GM19351 (cell line): ENCODE measurements around the gene MAOA.
"Not testable (repeated sequence)": the region's sequence is repeated elsewhere in the genome, so short reads cannot be mapped to it uniquely, and the experiment has no call there.

ENCODE experiments used
- ATAC-seq: cut with Tn5 transposase; IDR thresholded peaks from one replicate; pipeline ENCODE4 v1.9.1; 2021; ENCODE audit warnings: mild to moderate bottlenecking, moderate library complexity; ENCODE audit not compliant: unreplicated experiment

Gene MAOA

GRCh38 chrX:43707812-43708548, 51.9 kb downstream of the MAOA start:
- ATAC-seq, result no peak

- no peak for ATAC-seq
Measured at GRCh38 chrX:43716144-43716543, 60.0 kb downstream of the MAOA start.

DNA sequence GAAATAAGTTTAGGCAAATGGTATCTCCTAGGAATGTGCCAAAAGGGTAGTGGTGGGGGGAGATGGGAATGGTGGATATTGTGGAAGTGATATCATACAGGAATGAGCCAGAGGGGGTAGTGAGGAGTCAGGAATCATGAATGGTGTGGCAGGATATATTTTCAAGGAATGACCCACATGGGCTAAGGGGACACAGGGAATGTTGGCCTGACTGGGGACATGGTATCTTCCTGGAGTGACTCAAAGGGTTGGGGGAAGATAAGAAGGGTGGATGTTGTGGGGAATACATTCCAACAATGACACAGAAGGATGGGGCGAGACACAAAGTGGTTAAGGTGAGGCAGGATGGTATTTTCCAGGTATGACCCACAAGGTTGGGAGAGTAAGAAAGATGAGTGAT, 60.6 kb downstream of the MAOA start:
- no peak for ATAC-seq

GRCh38 chrX:43717161-43717560, 61.1 kb downstream of the MAOA start:
- ATAC-seq, result no peak

DNA sequence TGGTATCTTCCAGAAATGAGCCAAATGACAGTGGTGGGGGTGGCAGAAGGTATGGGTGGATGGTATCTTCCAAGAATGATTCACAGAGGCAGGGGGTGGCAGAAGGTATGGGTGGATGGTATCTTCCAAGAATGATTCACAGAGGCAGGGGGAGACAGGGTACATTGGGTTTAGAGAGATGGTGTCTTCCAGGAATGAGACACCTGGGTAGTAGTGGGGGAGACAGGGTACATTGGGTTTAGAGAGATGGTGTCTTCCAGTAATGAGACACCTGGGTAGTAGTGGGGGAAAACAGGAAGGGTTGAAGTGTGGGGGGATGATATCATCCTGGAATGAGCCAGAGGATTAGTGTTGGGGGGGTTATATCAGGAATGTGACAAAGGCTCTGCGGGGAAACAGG, 62.0 kb downstream of the MAOA start:
- no peak for ATAC-seq

DNA sequence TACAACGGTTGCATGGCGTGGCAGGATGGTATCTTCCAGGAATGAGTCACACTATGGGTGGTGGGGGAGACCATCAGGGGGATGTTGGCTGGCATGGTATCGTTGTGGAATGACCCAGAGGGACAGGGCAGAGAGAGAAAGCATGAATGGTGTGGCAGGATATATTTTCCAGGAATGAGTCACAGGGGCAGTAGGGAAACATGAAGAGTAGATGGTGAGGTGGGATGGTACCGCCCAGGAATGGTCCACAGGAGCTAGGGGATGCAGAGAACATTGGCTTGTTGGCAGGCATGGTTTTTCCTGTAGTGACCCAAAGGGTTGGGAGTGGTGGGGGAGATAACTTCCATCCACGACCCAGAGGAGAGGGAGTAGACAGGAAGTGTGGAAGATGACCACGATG, 62.4 kb downstream of the MAOA start:
- no peak for ATAC-seq

GRCh38 chrX:43718956-43719355, 62.9 kb downstream of the MAOA start:
- ATAC-seq, result no peak

DNA sequence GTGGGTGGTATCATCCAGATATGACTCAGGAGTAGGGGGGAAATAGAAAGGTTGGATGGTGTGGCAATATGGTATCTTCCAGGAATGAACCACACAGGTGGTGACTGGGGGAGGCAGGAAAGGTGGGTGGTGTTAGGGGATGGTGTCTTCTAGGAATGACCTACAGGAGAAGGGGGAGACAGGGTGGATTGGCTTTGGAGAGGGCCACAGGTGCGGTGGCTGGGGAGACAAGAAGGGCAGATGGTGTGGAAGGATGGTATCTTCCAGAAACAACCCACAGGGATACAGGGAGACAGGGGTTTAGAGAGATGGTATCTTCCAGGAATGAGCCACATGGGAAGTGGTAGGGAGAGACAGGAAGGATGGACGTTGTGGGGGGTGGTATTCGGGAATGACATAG, 64.0 kb downstream of the MAOA start:
- no peak for ATAC-seq

- no peak for ATAC-seq
Measured at GRCh38 chrX:43720961-43721360, 64.9 kb downstream of the MAOA start.

- ATAC-seq, result not testable (repeated sequence)
Measured at GRCh38 chrX:43725227-43725626, 69.1 kb downstream of the MAOA start.

DNA sequence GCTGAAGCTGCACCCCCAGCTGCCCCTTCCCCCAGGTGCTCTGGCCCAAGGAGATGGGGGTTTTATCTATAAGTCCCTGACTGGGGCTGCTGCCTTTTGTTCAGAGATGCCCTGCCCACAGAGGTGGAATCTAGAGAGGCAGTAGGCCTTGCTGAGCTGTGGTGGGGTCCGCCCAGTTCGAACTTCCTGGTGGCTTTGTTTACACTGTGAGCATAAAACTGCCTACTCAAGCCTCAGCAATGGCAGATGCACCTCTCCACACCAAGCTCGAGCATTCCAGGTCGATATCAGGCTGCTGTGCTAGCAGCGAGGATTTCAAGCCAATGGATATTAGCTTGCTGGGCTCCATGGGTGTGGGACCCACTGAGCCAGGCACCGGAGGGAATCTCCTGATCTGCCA, 71.2 kb downstream of the MAOA start:
- not testable (repeated sequence) for ATAC-seq

- no peak for ATAC-seq
Measured at GRCh38 chrX:43728002-43728401, 71.9 kb downstream of the MAOA start.

GRCh38 chrX:43728966-43729365, 72.9 kb downstream of the MAOA start:
- no peak for ATAC-seq

DNA sequence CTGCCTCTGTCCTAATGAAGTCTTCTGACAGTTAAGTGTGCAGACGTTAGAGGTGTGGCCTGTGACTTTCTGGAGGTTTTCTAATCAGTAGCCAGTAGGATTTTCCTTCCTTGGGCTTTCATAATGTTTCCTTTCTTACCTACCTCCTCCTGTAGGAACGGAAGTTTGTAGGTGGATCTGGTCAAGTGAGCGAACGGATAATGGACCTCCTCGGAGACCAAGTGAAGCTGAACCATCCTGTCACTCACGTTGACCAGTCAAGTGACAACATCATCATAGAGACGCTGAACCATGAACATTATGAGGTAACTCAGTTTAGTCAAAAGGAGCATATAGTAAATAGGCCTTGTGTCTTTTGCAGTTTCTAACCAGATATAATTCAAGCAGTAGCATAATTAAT, 75.0 kb downstream of the MAOA start:
- no peak for ATAC-seq

GRCh38 chrX:43733699-43734098, 77.6 kb downstream of the MAOA start:
- ATAC-seq, result no peak

DNA sequence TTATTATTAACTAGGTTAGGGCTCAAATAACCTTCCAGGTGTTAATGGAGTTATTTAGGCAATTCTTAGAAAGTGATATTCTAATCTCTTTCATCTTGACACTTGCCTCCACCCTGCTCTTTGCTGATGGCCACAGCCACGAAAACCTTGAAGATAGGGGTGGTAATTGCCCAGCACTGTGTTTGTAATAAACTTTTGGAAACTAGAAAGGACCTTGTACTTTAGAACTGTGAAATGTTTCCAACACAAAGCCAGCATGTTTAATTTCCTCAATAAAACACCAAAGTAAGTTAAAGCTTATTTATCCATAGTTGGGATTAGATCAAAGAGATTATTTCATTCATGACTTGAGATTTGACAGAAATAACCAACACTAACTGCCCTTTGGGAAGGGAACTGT, 78.3 kb downstream of the MAOA start:
- no peak for ATAC-seq

DNA sequence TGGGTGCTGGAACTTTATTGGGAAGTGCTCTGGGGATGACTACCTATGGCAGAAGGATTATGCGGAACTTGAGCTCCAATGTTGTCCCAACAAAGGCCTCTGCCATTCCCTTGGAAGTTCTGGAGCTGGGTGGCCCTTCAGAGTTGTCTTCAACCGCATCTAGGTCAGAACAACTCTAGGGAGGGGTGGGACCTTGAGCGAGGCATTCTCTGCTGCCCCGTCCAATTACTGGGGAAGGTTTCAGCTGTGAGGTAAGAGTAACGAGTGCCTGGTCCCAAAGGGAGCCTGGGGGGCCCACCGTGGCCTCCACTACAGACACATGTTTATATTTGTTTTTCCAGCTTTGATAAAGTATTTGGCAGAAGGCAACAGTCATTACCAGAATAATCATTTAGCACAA, 79.4 kb downstream of the MAOA start:
- no peak for ATAC-seq

DNA sequence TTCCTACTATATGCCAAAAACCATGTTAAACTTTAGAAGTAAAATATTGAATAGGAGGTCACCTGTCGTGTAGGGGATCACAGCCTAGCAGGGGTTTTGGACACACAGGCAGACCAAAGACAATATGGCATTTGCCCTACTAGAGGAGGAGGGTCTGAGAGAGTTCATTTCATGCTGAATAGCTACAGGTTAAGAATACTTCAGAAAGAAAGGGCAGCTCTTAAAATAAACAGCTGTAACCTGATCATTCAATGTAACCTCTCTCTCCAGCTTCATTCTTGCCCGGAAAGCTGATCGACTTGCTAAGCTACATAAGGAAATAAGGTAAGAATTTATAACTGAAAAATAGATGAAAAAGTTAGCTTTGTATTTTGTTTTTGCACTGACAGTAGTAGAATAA, 79.9 kb downstream of the MAOA start:
- ATAC-seq, result no peak

DNA sequence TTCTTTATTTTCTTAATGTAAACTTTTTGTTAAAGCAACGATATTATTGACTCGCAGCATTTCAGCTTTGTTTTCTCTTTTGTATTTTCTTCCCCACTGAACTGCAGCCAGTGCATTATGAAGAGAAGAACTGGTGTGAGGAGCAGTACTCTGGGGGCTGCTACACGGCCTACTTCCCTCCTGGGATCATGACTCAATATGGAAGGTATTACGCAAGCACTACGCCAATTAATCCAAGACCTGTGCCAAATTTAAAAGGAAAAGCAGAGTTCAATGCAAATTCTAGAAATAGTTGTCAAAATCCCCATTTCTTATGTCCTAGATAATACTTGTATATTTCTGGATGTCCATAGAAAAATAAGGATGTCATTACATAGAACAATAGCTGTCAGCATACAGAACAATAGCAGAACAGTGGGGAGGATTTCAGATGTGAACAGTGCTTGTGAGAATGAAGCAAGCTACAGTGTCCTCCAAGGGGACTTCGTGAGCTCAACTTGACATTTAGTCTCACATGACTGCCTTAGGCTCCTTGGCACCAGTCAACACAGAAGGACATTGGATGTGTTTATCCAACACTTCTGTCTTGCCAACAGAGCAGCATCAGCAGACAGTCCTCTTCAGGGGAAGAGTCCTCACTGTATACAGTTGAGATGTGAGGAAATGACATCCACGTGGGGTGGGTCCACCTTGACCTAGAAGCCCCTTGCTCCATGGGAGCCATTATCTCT, 85.9 kb downstream of the MAOA start:
- no peak for ATAC-seq

DNA sequence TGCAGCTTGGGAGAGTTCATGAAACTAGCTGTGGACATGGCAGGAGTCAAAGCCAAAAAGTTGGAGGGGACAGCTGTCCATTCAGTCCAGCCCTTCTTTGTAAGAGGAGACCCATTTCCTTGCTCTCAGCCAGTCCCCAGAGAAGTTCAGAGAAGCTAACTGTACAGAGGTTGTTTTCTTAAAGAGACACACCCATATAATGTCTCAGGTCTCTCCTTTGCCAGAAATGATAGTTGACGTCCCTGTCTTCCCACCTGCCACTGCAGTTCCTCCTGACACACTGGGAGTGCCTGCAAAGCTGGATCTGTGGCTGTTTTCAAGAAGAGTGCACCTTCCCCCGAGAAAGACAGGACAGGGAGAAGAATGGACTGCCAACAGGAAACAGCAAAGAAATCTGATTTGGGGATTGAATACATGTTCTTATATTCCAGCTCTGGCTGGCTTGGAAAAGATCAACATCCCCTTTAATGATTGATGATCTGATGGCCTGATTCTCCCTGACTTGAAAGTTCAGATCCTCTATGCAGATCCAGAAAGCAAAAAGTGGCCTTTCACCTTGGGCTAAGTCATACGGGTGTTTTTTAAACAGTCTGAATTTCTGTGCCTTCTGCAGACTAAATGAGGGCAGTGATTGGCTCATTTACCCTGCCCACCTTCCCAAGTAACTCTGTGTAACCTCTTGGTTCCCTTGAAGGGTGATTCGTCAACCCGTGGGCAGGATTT, 87.2 kb downstream of the MAOA start:
- ATAC-seq, result no peak

DNA sequence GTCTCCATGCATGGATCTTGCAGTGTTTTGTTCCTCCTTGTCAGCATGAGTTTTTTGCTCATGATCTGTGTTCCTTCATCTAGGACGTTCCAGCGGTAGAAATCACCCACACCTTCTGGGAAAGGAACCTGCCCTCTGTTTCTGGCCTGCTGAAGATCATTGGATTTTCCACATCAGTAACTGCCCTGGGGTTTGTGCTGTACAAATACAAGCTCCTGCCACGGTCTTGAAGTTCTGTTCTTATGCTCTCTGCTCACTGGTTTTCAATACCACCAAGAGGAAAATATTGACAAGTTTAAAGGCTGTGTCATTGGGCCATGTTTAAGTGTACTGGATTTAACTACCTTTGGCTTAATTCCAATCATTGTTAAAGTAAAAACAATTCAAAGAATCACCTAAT, 88.2 kb downstream of the MAOA start:
- no peak for ATAC-seq
